OCI-LY1 (cell line): Measurements from ENCODE around the gene BICD1.

Experiments
- EZH2 ChIP-seq: fragments of 200-600 bp; sonication (generic), shearing (Covaris generic); IDR thresholded peaks from 2 replicates; pipeline ENCODE4 v1.8.0; 2017; ENCODE audit warnings: borderline replicate concordance, mixed run types, mild to moderate bottlenecking, antibody characterized with exemption, low read length, moderate library complexity, mixed read lengths
- TF ChIP-seq, protein P1 (sequence below): fragments of 200-600 bp; sonication (generic), shearing (Covaris generic); IDR thresholded peaks from 2 replicates; pipeline ENCODE4 v1.5.1; 2017; ENCODE audit warnings: mild to moderate bottlenecking, antibody characterized with exemption, low read length, moderate library complexity, mixed read lengths

DNA sequence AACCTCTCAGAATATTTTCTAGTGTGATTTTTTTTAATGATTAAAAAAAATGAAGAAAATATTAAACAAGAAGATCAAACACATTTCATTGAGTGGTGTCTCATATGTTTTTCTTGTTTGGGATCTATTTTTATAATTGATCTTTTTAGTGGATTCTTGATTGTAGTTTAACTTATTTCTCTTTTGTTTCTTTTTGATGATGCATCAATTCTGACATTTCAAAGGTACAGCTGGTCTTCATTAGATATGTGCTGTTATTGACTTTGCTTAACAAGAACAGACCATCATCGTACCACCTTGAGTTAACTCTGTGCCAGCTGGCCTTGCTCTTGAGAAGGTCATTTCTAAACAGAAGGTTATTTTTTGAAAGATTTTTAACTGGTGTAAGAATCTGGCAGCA, 246.9 kb downstream of the BICD1 start:
- TF ChIP-seq EZH2: no peak
- TF ChIP-seq, protein P1, sequence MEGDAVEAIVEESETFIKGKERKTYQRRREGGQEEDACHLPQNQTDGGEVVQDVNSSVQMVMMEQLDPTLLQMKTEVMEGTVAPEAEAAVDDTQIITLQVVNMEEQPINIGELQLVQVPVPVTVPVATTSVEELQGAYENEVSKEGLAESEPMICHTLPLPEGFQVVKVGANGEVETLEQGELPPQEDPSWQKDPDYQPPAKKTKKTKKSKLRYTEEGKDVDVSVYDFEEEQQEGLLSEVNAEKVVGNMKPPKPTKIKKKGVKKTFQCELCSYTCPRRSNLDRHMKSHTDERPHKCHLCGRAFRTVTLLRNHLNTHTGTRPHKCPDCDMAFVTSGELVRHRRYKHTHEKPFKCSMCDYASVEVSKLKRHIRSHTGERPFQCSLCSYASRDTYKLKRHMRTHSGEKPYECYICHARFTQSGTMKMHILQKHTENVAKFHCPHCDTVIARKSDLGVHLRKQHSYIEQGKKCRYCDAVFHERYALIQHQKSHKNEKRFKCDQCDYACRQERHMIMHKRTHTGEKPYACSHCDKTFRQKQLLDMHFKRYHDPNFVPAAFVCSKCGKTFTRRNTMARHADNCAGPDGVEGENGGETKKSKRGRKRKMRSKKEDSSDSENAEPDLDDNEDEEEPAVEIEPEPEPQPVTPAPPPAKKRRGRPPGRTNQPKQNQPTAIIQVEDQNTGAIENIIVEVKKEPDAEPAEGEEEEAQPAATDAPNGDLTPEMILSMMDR: no peak
